Measurements from ENCODE around the gene ZNF266.

Gene ZNF266

GRCh38 chr19:9406798-9407352, 28.5 kb downstream of the ZNF266 start:
- TF ChIP-seq, protein P1, sequence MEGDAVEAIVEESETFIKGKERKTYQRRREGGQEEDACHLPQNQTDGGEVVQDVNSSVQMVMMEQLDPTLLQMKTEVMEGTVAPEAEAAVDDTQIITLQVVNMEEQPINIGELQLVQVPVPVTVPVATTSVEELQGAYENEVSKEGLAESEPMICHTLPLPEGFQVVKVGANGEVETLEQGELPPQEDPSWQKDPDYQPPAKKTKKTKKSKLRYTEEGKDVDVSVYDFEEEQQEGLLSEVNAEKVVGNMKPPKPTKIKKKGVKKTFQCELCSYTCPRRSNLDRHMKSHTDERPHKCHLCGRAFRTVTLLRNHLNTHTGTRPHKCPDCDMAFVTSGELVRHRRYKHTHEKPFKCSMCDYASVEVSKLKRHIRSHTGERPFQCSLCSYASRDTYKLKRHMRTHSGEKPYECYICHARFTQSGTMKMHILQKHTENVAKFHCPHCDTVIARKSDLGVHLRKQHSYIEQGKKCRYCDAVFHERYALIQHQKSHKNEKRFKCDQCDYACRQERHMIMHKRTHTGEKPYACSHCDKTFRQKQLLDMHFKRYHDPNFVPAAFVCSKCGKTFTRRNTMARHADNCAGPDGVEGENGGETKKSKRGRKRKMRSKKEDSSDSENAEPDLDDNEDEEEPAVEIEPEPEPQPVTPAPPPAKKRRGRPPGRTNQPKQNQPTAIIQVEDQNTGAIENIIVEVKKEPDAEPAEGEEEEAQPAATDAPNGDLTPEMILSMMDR (IDR thresholded peaks at IDR 0.05): no peak

- TF ChIP-seq, protein P1 (IDR thresholded peaks at IDR 0.05): no peak
Measured at GRCh38 chr19:9381361-9381785, 54.0 kb downstream of the ZNF266 start.

GRCh38 chr19:9370738-9371619, 64.4 kb downstream of the ZNF266 start:
- TF ChIP-seq, protein P1 (IDR thresholded peaks at IDR 0.05): no peak

GRCh38 chr19:9362905-9363304, 72.5 kb downstream of the ZNF266 start, which contains the start of gene ZNF177:
TSS of gene ZNF177 (plus strand) at chr19:9363013. CDS start at chr19:9378312, 15,299 bp downstream.
- TF ChIP-seq, protein P1 (IDR thresholded peaks at IDR 0.05): no peak

Measured in LNCAP (cell line).